GM10266 (cell line): ENCODE data around the gene CXCL1.

Experiments used
- DNase-seq: peaks from one replicate; pipeline ENCODE4 v3.0.0; 2012; ENCODE audit errors: extremely low spot score
- CTCF ChIP-seq: IDR thresholded peaks from 2 replicates; pipeline ENCODE4 v1.5.1; 2012; ENCODE audit warnings: mild to moderate bottlenecking, low read depth; ENCODE audit not compliant: control insufficient read depth, insufficient read depth; ENCODE audit errors: missing control alignments

CXCL1 gene

GRCh38 chr4:73885574-73886267 lies 16.5 kb downstream of the CXCL1 start:
- TF ChIP-seq CTCF: no peak
- DNase-seq: no peak

GRCh38 chr4:73891326-73891725 lies 22.1 kb downstream of the CXCL1 start:
- TF ChIP-seq CTCF: no peak

GRCh38 chr4:73891739-73892405 lies 22.7 kb downstream of the CXCL1 start:
- DNase-seq: no peak
- no peak for TF ChIP-seq CTCF

More at GRCh38 chr4:73891326-73891725, 22.1 kb downstream of the CXCL1 start:
- DNase-seq: no peak

- no peak for DNase-seq
These were observed 23.8 kb downstream of the CXCL1 start for GRCh38 chr4:73892966-73893365.

GRCh38 chr4:73894001-73894400 lies 24.8 kb downstream of the CXCL1 start:
- DNase-seq: no peak
- no peak for TF ChIP-seq CTCF

More at GRCh38 chr4:73892966-73893365, 23.8 kb downstream of the CXCL1 start:
- no peak for TF ChIP-seq CTCF

- TF ChIP-seq CTCF: no peak
These were observed 26.3 kb downstream of the CXCL1 start for GRCh38 chr4:73895201-73896175.

More at GRCh38 chr4:73895201-73896175, 26.3 kb downstream of the CXCL1 start:
- no peak for DNase-seq
